Natural killer cell (primary cell): ENCODE results near the gene ABCC4. TPM values are rescaled to one million over a fixed set of nuclear protein-coding genes. Genes with fewer than 3 reads are reported as not detected.

Source experiments
- ATAC-seq, 3 donors: fragments of 150-1000 bp in 2 of 3; fragments of 200-7000 bp in 1 of 3; cut with Tn5 transposase; 1 replicate in 1 of 3; 2 replicates in 2 of 3; pipeline ENCODE4 v1.10.0; 2021; ENCODE audit warnings: mild to moderate bottlenecking in 2 of 3, moderate library complexity in 2 of 3
- DNase-seq, 2 donors: peaks; one replicate each; pipeline versions ENCODE4 v3.0.0 to v3.0.0-alpha.2; 2013 to 2021; ENCODE audit warnings: mixed read lengths in 1 of 2
- H3K27ac ChIP-seq: one replicate; pipeline ENCODE4 v1.5.1; 2013; ENCODE audit warnings: mild to moderate bottlenecking, low read length
- H3K27me3 ChIP-seq: one replicate; pipeline ENCODE4 v1.6.1; 2013; ENCODE audit warnings: low read length; ENCODE audit not compliant: control insufficient read depth, insufficient read depth
- H3K36me3 ChIP-seq: one replicate; pipeline ENCODE4 v1.6.1; 2013; ENCODE audit warnings: low read length; ENCODE audit not compliant: control insufficient read depth, insufficient read depth
- H3K4me1 ChIP-seq: one replicate; pipeline ENCODE4 v1.6.1; 2013; ENCODE audit warnings: low read length; ENCODE audit not compliant: control insufficient read depth, insufficient read depth
- H3K4me3 ChIP-seq: one replicate; pipeline ENCODE4 v1.5.1; 2013; ENCODE audit warnings: low read length
- H3K9me3 ChIP-seq: one replicate; pipeline ENCODE4 v1.6.1; 2013; ENCODE audit warnings: low read length; ENCODE audit not compliant: control insufficient read depth, insufficient read depth
- H3K27ac Mint-ChIP-seq, 2 donors: one replicate each; pipeline ENCODE4 v1.8.0; 2022; ENCODE audit warnings: mild to moderate bottlenecking in 2 of 2, mixed read lengths in 2 of 2, moderate library complexity in 1 of 2
- H3K27me3 Mint-ChIP-seq, 2 donors: one replicate each; pipeline ENCODE4 v1.8.0; 2022; ENCODE audit warnings: low read depth in 2 of 2, mixed read lengths in 2 of 2
- H3K36me3 Mint-ChIP-seq: one replicate; pipeline ENCODE4 v1.8.0; 2022; ENCODE audit warnings: mixed read lengths
- H3K4me1 Mint-ChIP-seq, 2 donors: one replicate each; pipeline ENCODE4 v1.8.0; 2022; ENCODE audit warnings: mixed read lengths in 2 of 2
- H3K4me3 Mint-ChIP-seq: one replicate; pipeline ENCODE4 v1.8.0; 2022; ENCODE audit warnings: mild to moderate bottlenecking, moderate library complexity, mixed read lengths
- H3K9me3 Mint-ChIP-seq, 2 donors: one replicate each; pipeline ENCODE4 v1.8.0; 2022; ENCODE audit warnings: mixed read lengths in 2 of 2
- CTCF ChIP-seq: fragments of 200-600 bp; IDR thresholded peaks from one replicate; pipeline ENCODE4 v1.8.0; 2022; ENCODE audit warnings: antibody characterized with exemption
- WGBS: methylation state at CpG from one replicate; pipeline ENCODE4 v1.1.7; 2013; ENCODE audit warnings: missing lambda C conversion rate; ENCODE audit not compliant: insufficient coverage; 5-methylcytosine and 5-hydroxymethylcytosine counted together
- intact Hi-C: fragments of 100-400 bp; cut with micrococcal nuclease; formaldehyde crosslinking; loops from one replicate; pipeline ENCODE4 v1.14.2; 2022
- total RNA-seq, 4 donors: library from RNA; stranded (reverse); fragments of 120-200 nt in 1 of 4; gene quantifications; one replicate each; pipeline versions ENCODE4 v1.2.3 to v1.2.4, GENCODE V29; 2013 to 2022

The ABCC4 gene
- total RNA-seq, 3 donors from 2014 or later (not counting 1 experiment from before 2014, with no cell fraction given) = 4.8 to 10.3 (median 6.5) TPM

GRCh38 chr13:95030821-95031343 lies 270.4 kb downstream of the ABCC4 start:
- Mint-ChIP-seq H3K4me1 (no peaks in the 10 kb centered on the region), H3K36me3 (no peaks in the 10 kb centered on the region), H3K27me3 (no peaks in the 10 kb centered on the region), H3K4me3 (no peak overlapping the region), H3K9me3 (peaks cover 0 to 2% of the 10 kb centered on the region in 2 donors), H3K27ac (no peak overlapping the region)
- H3K4me1 ChIP-seq = no peaks in the 10 kb centered on the region
- no peaks in the 10 kb centered on the region for H3K9me3 ChIP-seq
- WGBS = 84% methylated on average over 4 of the region's 4 CpGs
- TF ChIP-seq CTCF = no peak
- intact Hi-C loops = no loop called here
- no peak overlapping the region for H3K27ac ChIP-seq
- no peak for DNase-seq
- ATAC-seq = no peak
- H3K27me3 ChIP-seq = no peaks in the 10 kb centered on the region
- H3K4me3 ChIP-seq = no peak overlapping the region
- H3K36me3 ChIP-seq = no peaks in the 10 kb centered on the region

- Histone ChIP-seq H3K27ac (no peak overlapping the region), H3K9me3 (no peaks in the 10 kb centered on the region), H3K27me3 (no peaks in the 10 kb centered on the region), H3K4me3 (no peak overlapping the region), H3K4me1 (no peaks in the 10 kb centered on the region), H3K36me3 (no peaks in the 10 kb centered on the region)
- intact Hi-C loops = no loop called here
- no peak for TF ChIP-seq CTCF
- Mint-ChIP-seq H3K4me1 (no peaks in the 10 kb centered on the region), H3K27ac (no peak overlapping the region), H3K4me3 (no peak overlapping the region), H3K9me3 (peaks cover 0 to 2% of the 10 kb centered on the region in 2 donors), H3K36me3 (no peaks in the 10 kb centered on the region), H3K27me3 (no peaks in the 10 kb centered on the region)
- WGBS = 96% methylated on average over 3 of the region's 3 CpGs
- ATAC-seq (no peak), DNase-seq (no peak)
Measured at GRCh38 chr13:95027638-95028037, 273.6 kb downstream of the ABCC4 start.

GRCh38 chr13:95025116-95025515 lies 276.1 kb downstream of the ABCC4 start:
- Histone ChIP-seq H3K36me3 (no peaks in the 10 kb centered on the region), H3K27me3 (no peaks in the 10 kb centered on the region), H3K4me1 (no peaks in the 10 kb centered on the region), H3K9me3 (no peaks in the 10 kb centered on the region), H3K27ac (no peak overlapping the region), H3K4me3 (no peak overlapping the region)
- H3K36me3 Mint-ChIP-seq = no peaks in the 10 kb centered on the region
- peaks cover 0 to 2% of the 10 kb centered on the region in 2 donors for H3K9me3 Mint-ChIP-seq
- no peaks in the 10 kb centered on the region for H3K27me3 Mint-ChIP-seq
- ATAC-seq (no peak), DNase-seq (no peak)
- no peak for TF ChIP-seq CTCF
- intact Hi-C loops = no loop called here
- H3K27ac Mint-ChIP-seq = no peak overlapping the region
- WGBS = no CpG with 5 or more reads among the region's 1 CpG
- H3K4me1 Mint-ChIP-seq = no peaks in the 10 kb centered on the region
- H3K4me3 Mint-ChIP-seq = no peak overlapping the region

GRCh38 chr13:95023405-95023804 lies 277.8 kb downstream of the ABCC4 start:
- Histone ChIP-seq H3K4me3 (no peak overlapping the region), H3K9me3 (no peaks in the 10 kb centered on the region), H3K36me3 (no peaks in the 10 kb centered on the region), H3K27me3 (no peaks in the 10 kb centered on the region), H3K27ac (no peak overlapping the region), H3K4me1 (no peaks in the 10 kb centered on the region)
- intact Hi-C loops = no loop called here
- Mint-ChIP-seq H3K4me1 (no peaks in the 10 kb centered on the region), H3K27me3 (no peaks in the 10 kb centered on the region), H3K4me3 (no peak overlapping the region), H3K36me3 (peaks cover 3% of the 10 kb centered on the region), H3K27ac (no peak overlapping the region), H3K9me3 (peaks cover 2% of the 10 kb centered on the region in 2 donors)
- TF ChIP-seq CTCF = no peak
- ATAC-seq (no peak), DNase-seq (no peak)
- 60% methylated on average over 4 of the region's 4 CpGs for WGBS
